Adipocyte (in vitro differentiated cells): Measurements from ENCODE around the gene TP53AIP1.

ENCODE experiments used
- DNase-seq: peaks from one replicate; pipeline ENCODE4 v3.0.0-alpha.2; 2015; ENCODE audit warnings: low read depth
- H3K27me3 ChIP-seq: replicated peaks from 2 replicates; pipeline ENCODE4 v1.7.0; 2013; ENCODE audit warnings: mild to moderate bottlenecking, low read length, moderate library complexity; ENCODE audit not compliant: control insufficient read depth, insufficient read depth
- H3K36me3 ChIP-seq: 2 replicates; pipeline ENCODE4 v1.7.0; 2013; ENCODE audit warnings: low read length, mild to moderate bottlenecking, moderate library complexity; ENCODE audit not compliant: control insufficient read depth, insufficient read depth, severe bottlenecking
- H3K4me1 ChIP-seq: 2 replicates; pipeline ENCODE4 v1.7.0; 2013; ENCODE audit warnings: mild to moderate bottlenecking, low read length, moderate library complexity; ENCODE audit not compliant: control insufficient read depth, insufficient read depth
- H3K4me3 ChIP-seq: 2 replicates; pipeline ENCODE4 v1.7.0; 2013; ENCODE audit warnings: mild to moderate bottlenecking, low read length, moderate library complexity
- H3K9ac ChIP-seq: 2 replicates; pipeline ENCODE4 v1.7.0; 2013; ENCODE audit warnings: mild to moderate bottlenecking, low read length, moderate library complexity
- H3K9me3 ChIP-seq: 2 replicates; pipeline ENCODE4 v1.7.0; 2013; ENCODE audit warnings: mild to moderate bottlenecking, low read length, moderate library complexity; ENCODE audit not compliant: control insufficient read depth

Gene TP53AIP1

DNA sequence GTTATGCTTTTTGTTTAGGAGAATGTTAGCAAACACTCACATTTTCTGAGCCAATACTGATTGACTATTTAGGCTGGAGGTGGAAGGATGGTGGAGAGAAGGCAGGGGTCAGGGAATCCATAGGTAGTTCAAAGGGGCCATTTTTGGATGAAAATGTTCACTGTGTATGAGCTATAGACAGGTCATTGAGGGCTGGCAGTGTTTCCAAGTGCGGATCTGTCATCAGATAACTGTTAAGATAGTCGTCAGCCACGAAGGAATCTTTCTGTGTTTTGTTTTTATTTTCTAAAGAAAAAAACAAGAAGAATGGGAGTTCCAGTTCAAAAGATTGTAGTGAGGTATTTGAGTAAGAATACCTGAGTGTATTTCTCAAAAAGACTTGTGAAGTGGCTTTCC, 48.4 kb downstream of the TP53AIP1 start:
- no peak for DNase-seq
- Histone ChIP-seq H3K27me3 (peaks cover 15% of the 10 kb centered on the region), H3K4me1 (peaks cover 13% of the 10 kb centered on the region), H3K9me3 (no peaks in the 10 kb centered on the region), H3K4me3 (no peak overlapping the region), H3K36me3 (no peaks in the 10 kb centered on the region), H3K9ac (no peak overlapping the region)

DNA sequence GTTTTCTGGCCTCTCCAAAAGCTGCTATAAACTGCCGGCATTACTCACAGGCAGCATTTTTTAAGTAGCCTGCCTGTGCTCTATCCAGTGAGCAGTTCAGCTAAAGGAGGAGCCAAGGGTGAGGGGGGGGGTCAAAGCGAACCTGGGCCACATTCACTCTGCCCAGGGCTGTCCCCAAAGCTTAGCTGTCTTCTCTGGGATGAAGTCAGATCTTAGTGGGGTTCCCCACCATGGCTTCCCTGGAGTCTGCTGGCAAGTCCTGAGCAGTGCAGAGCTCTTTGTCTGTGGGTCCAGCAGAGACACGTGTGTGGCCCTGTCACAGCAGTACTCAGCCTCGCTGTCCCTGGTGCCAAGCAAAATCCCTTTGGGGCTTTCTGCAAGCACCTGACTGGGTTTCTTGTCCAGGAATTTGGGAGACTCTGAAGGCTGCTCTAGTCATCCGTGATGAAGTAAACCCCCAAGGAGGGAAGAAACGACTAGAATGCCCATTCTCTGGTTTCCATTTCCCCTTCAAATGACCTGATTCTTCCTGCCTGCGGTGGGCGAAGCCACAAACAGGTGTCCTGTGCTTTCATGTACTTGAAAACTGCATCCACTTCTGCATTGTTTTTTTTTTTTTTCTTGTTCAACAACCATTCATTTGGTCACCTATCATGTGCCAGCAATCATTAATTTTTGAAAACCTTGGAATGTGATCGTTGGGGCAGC, 48.9 kb downstream of the TP53AIP1 start:
- Histone ChIP-seq H3K4me3 (no peak overlapping the region), H3K36me3 (no peaks in the 10 kb centered on the region), H3K27me3 (peaks cover 18% of the 10 kb centered on the region), H3K9me3 (no peaks in the 10 kb centered on the region), H3K9ac (no peak overlapping the region), H3K4me1 (peaks cover 12% of the 10 kb centered on the region)
- DNase-seq: no peak

DNA sequence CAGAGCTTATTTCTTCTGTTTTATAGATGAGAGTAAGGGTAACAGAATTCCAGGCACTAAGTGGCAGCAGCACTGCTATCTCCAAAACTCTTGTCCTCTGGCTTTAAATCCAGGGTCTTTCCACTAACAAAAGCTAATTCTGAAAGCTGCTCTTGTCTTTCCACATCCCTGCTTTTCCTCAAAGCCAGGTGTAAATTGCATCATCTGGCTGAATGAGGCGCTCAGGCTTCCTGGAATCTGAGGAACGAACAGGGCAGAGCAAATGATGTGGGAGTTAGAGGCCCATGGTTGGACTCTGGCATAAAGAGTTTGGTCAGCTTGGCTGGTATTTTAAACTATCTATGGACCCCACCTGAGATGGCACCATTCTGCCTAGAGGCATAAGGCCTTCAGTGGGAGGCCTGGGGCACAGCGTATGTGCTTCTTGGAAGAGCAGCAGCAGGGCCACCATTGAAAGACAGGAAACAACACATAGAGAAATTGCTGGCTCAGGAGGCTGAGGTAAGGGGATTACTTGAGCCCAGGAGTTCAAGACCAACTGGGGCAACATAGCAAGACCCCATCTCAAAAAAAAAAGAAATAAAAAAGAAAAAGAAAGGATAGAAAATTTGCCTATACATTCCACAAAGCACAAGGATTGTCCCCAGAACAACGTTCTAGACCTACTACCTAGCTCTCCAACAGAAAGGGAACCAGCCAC, 49.7 kb downstream of the TP53AIP1 start:
- no peak overlapping the region for H3K9ac ChIP-seq
- H3K9me3 ChIP-seq: no peaks in the 10 kb centered on the region
- H3K4me3 ChIP-seq: no peak overlapping the region
- peaks cover 5% of the 10 kb centered on the region for H3K4me1 ChIP-seq
- peaks cover 25% of the 10 kb centered on the region for H3K27me3 ChIP-seq
- no peak for DNase-seq
- no peaks in the 10 kb centered on the region for H3K36me3 ChIP-seq

DNA sequence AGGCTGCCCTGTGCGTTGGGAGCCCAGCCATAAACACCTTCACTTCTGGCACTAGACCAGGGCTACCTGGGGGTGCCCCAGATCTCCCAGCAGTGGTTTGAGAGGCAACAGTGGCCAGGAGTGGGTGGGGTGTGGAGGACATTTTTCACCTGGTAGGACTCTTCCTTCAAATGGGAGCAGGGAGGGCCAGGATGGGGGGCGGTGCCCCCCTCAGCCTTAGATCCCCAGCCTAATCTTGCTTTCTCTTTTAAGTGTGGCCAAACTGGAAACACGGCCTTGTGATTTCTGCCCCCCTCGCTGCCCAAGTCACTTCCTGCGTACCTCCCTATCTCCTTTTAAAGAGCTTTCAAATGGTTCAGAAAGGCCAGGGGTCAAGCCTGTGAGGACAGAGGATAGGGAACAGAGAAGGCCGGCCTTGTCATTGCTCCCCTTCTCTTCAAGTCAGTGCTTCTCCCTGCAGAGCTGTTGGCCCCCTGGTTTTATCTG, 50.7 kb downstream of the TP53AIP1 start:
- Histone ChIP-seq H3K9me3 (no peaks in the 10 kb centered on the region), H3K4me3 (no peak overlapping the region), H3K4me1 (no peaks in the 10 kb centered on the region), H3K27me3 (peaks cover 25% of the 10 kb centered on the region), H3K9ac (no peak overlapping the region), H3K36me3 (no peaks in the 10 kb centered on the region)
- DNase-seq: no peak

DNA sequence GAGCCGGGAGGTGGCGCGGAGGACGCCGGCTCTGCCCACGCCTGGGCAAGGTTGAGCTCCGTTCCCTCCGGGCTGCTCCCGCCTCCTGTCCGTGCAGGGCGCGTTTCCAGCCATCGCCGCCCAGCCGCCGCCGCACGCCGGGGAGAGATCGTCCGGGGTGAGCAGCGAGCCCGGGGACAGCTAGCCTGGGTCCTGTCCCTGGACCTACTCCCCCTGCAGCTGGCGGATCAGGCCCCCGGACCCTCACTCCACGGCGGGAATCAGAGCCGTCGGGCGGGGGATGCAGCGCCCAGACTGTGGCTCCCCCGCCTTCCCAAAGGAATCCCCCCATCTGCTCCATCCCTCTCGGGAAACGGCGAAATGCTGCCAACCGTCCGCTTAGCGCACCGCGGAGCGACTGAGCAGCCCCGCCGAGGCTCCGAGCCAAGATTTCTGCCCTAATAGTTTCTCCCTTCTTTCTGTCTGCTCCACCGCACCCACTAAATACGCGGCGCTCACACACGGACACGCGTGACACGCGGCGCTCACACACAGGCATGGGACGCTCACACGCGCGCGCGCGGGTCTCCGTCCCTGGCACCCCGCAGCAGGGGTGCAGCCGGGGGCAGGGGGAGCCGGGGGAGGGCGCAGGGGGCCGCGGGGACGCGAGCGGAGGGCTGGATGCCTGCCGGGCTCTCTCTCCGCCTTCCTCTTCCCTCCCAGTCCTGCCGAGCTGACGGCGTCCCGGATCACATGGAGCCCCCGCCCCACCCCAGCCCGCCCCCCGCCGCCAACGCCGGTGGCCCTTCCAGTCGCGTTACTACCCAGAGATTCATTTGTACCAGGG, 51.9 kb downstream of the TP53AIP1 start, which contains the start of gene KCNJ5:
Gene KCNJ5 (plus strand): TSS at position 814 of the 826 bp plus-strand sequence. CDS start 19,918 bp downstream, outside the sequence.
- peak within 1 kb of the TSS; percentile 75 for H3K4me3 ChIP-seq
- H3K9me3 ChIP-seq: no peaks in the 10 kb centered on the region
- DNase-seq: peak; percentile 68
- no peak within 1 kb of the TSS for H3K9ac ChIP-seq
- H3K36me3 ChIP-seq: no peaks in the 10 kb centered on the region
- no peaks in the 10 kb centered on the region for H3K4me1 ChIP-seq
- peaks cover 30% of the 10 kb centered on the region for H3K27me3 ChIP-seq

DNA sequence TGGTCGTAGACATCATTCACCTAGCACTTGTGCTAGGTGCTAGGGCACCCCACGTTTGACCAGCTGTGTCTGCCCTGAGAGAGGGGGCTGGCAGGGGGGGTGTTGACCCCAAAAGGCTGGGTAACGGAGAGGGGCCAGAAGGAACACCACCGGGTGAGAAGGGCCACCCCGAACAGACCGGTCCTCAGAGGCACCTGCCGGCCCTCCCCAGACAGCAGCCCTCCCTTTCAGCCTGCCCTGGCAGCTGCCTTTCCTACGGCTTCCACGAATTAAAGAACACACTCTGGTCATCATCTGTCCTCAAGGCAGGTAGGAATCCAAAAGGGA, 52.5 kb downstream of the TP53AIP1 start:
- DNase-seq: no peak
- peaks cover 31% of the 10 kb centered on the region for H3K27me3 ChIP-seq

DNA sequence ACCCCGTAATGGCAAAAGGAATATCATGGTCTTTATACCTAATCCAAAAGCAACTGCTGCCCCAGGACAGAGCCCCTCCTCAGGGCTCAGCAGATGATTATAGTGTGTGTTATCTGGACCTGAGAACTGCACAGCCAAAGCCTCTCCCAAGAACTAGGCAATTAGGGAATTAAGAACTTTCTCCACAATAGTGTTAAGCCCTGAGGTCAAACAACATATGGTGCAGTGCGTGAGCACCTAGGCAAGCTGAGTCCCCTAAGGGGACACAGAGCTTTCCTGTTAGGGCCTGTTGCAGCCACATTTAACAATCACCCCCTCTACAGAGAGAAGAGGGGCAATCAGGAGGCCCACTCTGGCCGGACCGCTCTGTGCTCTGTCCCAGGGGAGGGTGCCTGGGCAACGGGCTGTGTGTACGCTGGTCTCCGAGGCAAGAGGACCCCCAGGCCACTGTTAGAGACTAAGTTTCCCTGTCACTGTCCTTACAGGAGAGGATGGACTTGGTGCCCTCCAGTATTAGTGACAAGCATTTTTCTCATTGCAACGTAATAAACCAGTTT, 52.9 kb downstream of the TP53AIP1 start:
- no peak for DNase-seq
- H3K9ac ChIP-seq: no peak overlapping the region
- no peak overlapping the region for H3K4me3 ChIP-seq
- H3K36me3 ChIP-seq: no peaks in the 10 kb centered on the region
- H3K4me1 ChIP-seq: no peaks in the 10 kb centered on the region
- peaks cover 31% of the 10 kb centered on the region for H3K27me3 ChIP-seq
- H3K9me3 ChIP-seq: no peaks in the 10 kb centered on the region

More for the DNA sequence above, 52.5 kb downstream of the TP53AIP1 start:
- peak overlapping the region; percentile 75 for H3K4me3 ChIP-seq
- H3K4me1 ChIP-seq: no peaks in the 10 kb centered on the region
- H3K9ac ChIP-seq: no peak overlapping the region
- H3K9me3 ChIP-seq: no peaks in the 10 kb centered on the region
- H3K36me3 ChIP-seq: no peaks in the 10 kb centered on the region

DNA sequence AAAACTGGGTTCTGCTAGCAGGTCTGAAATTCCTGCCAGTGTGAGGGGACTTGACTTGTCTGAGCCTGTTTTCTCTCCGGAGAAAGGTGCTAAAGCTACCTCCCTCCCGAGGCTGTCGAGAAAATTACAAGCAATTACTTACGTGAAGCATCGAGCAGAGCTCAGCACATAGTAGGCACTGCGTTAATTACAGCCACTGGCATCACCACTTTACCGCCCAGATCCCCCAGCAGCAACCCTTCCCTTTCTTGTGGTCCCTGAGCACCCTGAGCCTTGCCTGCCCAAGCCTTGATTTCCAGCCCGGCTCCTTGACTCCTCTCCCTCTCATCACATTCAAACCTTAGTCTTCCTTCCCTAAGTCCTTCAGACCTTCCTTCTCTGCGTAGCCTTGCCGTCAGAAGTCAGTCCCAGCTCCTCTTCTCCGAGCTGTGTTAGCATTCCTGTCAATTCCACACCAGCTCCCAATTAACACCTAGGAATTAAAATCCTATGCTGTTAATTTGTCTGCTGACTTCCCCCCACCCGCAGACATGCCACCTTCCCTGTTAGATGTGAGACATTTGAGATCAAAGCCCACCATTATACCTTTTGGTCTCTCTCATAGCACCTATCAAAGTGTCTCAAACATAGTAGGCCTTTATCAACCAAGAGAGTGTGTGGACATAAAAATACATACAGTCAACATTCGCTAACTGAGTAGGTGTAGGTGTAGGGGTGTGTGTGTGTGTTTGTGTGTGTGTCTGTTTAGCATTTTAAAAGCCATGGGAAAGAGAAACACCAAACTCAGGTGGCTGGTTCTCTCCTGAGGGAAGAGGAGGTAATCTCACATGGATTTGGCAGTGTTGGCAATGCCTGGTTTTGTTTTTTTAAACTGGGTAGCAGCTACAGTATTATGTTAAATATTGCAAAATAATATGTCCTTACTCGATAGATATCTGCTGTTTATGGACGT, 54.4 kb downstream of the TP53AIP1 start:
- no peak for DNase-seq
- Histone ChIP-seq H3K36me3 (no peaks in the 10 kb centered on the region), H3K9ac (no peak overlapping the region), H3K4me3 (no peak overlapping the region), H3K4me1 (no peaks in the 10 kb centered on the region), H3K27me3 (peaks cover 38% of the 10 kb centered on the region), H3K9me3 (no peaks in the 10 kb centered on the region)

DNA sequence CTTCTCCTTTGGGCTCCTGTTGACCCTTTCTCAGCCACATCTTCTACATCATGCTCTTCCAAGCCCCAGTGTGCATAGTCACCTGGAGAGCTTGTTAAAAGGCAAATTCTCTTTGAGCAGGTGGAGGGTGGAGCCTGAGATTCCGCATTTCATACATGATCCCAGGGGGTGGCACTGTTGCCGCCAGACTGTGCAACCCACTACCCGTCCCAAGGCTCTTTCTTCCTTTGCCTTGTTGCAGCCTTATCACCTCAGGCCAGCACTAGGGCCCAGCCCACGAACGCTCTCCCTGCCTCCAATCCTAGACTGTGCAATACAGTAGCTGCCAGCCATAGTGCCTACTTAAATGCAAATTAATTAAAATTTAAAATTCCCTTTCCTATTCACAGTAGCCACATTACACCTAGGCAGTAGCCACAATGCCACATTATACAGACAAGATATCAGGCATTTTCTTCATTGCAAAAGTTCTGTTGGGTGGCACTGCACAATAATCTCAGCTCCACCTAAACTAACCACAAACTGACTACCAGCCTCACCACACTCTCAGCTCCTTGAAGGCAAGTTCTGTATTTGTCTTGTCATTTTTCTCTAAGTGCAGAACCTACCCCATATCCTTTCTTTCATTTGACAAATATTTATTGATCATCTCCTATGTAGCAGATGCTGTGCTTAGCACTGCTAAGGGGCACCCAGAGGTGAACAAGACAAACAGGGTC, 56.1 kb downstream of the TP53AIP1 start:
- Histone ChIP-seq H3K36me3 (no peaks in the 10 kb centered on the region), H3K9ac (no peak overlapping the region), H3K27me3 (peaks cover 54% of the 10 kb centered on the region), H3K4me3 (no peak overlapping the region), H3K9me3 (no peaks in the 10 kb centered on the region), H3K4me1 (no peaks in the 10 kb centered on the region)
- DNase-seq: no peak
